ENCODE measurements around the gene CRABP1. TPM values are rescaled to one million over a fixed set of nuclear protein-coding genes. Genes with fewer than 3 reads are reported as not detected.

The CRABP1 gene
- total and polyA plus RNA-seq, 10 of the 15 experiments (the other 5 are each of a cell fraction or from before 2014, with no cell fraction given), result 0.21 to 0.41 TPM; not detected in 8

DNA sequence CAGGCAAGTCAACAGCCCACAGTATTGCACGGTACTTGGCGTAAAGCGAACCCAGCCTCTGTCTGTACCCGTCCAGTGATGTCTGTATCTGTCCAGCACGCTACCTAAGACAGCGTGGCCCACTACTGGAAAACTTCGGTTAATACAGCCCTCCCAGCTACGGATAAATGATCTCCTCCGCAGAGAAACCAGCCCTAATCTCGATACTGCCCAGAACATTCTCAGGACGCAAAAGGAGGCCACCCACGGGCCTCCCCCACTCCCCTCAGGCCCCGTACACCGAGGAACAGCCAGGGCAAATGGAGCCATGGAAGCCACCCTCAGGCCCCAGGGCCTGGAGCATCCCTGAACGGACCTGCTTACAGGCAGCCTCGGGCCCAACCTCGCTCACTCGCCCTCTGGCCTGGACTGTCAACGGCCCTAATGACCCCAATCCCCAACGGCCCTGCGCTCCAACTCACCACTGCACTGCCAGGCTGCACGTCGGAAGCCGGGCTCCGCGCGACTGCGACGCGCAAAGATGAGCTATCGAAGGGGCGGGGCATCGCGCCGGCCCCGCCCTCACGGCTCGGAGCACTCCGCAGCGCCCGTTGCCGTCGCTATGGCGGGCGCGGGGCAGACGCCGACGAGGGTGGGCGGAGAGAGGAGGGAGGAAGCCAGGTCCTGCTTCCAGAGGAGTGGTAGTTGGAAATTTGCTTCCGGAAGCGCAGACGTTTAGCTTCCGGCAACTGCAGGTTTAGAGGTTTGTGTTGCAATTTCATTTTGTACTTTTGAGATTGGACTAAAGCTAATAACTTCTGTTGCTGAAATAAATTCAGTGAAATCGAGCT, 40.8 kb upstream of the CRABP1 start, which contains the start of gene SKIC8 (continued):
- TF ChIP-seq, protein P1, sequence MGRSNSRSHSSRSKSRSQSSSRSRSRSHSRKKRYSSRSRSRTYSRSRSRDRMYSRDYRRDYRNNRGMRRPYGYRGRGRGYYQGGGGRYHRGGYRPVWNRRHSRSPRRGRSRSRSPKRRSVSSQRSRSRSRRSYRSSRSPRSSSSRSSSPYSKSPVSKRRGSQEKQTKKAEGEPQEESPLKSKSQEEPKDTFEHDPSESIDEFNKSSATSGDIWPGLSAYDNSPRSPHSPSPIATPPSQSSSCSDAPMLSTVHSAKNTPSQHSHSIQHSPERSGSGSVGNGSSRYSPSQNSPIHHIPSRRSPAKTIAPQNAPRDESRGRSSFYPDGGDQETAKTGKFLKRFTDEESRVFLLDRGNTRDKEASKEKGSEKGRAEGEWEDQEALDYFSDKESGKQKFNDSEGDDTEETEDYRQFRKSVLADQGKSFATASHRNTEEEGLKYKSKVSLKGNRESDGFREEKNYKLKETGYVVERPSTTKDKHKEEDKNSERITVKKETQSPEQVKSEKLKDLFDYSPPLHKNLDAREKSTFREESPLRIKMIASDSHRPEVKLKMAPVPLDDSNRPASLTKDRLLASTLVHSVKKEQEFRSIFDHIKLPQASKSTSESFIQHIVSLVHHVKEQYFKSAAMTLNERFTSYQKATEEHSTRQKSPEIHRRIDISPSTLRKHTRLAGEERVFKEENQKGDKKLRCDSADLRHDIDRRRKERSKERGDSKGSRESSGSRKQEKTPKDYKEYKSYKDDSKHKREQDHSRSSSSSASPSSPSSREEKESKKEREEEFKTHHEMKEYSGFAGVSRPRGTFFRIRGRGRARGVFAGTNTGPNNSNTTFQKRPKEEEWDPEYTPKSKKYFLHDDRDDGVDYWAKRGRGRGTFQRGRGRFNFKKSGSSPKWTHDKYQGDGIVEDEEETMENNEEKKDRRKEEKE (IDR thresholded peaks at IDR 0.05), result no peak
- TF ChIP-seq, protein P2, sequence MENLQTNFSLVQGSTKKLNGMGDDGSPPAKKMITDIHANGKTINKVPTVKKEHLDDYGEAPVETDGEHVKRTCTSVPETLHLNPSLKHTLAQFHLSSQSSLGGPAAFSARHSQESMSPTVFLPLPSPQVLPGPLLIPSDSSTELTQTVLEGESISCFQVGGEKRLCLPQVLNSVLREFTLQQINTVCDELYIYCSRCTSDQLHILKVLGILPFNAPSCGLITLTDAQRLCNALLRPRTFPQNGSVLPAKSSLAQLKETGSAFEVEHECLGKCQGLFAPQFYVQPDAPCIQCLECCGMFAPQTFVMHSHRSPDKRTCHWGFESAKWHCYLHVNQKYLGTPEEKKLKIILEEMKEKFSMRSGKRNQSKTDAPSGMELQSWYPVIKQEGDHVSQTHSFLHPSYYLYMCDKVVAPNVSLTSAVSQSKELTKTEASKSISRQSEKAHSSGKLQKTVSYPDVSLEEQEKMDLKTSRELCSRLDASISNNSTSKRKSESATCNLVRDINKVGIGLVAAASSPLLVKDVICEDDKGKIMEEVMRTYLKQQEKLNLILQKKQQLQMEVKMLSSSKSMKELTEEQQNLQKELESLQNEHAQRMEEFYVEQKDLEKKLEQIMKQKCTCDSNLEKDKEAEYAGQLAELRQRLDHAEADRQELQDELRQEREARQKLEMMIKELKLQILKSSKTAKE (IDR thresholded peaks at IDR 0.05; ENCODE audit: low read depth, poor library complexity, severe bottlenecking), result no peak
- peak; percentile 61; the same call in 1 of the 2 replicates for TF ChIP-seq CBFB (IDR thresholded peaks at IDR 0.05; ENCODE audit: low read depth)
- peak; percentile 32; the same call in 1 of the 2 replicates for TF ChIP-seq ASH2L (IDR thresholded peaks at IDR 0.05; ENCODE audit: borderline replicate concordance, low read depth)
- TF ChIP-seq, protein P3, sequence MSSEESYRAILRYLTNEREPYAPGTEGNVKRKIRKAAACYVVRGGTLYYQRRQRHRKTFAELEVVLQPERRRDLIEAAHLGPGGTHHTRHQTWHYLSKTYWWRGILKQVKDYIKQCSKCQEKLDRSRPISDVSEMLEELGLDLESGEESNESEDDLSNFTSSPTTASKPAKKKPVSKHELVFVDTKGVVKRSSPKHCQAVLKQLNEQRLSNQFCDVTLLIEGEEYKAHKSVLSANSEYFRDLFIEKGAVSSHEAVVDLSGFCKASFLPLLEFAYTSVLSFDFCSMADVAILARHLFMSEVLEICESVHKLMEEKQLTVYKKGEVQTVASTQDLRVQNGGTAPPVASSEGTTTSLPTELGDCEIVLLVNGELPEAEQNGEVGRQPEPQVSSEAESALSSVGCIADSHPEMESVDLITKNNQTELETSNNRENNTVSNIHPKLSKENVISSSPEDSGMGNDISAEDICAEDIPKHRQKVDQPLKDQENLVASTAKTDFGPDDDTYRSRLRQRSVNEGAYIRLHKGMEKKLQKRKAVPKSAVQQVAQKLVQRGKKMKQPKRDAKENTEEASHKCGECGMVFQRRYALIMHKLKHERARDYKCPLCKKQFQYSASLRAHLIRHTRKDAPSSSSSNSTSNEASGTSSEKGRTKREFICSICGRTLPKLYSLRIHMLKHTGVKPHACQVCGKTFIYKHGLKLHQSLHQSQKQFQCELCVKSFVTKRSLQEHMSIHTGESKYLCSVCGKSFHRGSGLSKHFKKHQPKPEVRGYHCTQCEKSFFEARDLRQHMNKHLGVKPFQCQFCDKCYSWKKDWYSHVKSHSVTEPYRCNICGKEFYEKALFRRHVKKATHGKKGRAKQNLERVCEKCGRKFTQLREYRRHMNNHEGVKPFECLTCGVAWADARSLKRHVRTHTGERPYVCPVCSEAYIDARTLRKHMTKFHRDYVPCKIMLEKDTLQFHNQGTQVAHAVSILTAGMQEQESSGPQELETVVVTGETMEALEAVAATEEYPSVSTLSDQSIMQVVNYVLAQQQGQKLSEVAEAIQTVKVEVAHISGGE (CRISPR knock-in tag; IDR thresholded peaks at IDR 0.05), result no peak
- no peak for TF ChIP-seq ZZZ3 (IDR thresholded peaks at IDR 0.05; ENCODE audit: control insufficient read depth, insufficient read length, low read depth)
- no peak for TF ChIP-seq MYC (IDR thresholded peaks at IDR 0.05; ENCODE audit: insufficient read depth, insufficient read length, insufficient replicate concordance, low read length, severe bottlenecking)
- no peak for TF ChIP-seq YBX1 (IDR thresholded peaks at IDR 0.05)
- TF ChIP-seq STAT3 (IDR thresholded peaks at IDR 0.05; ENCODE audit: low read depth, low read length), result no peak
- TF ChIP-seq, protein P4, sequence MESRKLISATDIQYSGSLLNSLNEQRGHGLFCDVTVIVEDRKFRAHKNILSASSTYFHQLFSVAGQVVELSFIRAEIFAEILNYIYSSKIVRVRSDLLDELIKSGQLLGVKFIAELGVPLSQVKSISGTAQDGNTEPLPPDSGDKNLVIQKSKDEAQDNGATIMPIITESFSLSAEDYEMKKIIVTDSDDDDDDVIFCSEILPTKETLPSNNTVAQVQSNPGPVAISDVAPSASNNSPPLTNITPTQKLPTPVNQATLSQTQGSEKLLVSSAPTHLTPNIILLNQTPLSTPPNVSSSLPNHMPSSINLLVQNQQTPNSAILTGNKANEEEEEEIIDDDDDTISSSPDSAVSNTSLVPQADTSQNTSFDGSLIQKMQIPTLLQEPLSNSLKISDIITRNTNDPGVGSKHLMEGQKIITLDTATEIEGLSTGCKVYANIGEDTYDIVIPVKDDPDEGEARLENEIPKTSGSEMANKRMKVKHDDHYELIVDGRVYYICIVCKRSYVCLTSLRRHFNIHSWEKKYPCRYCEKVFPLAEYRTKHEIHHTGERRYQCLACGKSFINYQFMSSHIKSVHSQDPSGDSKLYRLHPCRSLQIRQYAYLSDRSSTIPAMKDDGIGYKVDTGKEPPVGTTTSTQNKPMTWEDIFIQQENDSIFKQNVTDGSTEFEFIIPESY (IDR thresholded peaks at IDR 0.05), result no peak
- no peak for TF ChIP-seq TCF7 (IDR thresholded peaks at IDR 0.05; ENCODE audit: borderline replicate concordance)
- TF ChIP-seq SREBF1 (IDR thresholded peaks at IDR 0.05; ENCODE audit: low read length), result no peak
- no peak for TF ChIP-seq EP300 (IDR thresholded peaks at IDR 0.05; ENCODE audit: borderline replicate concordance in 1 of 2, control insufficient read depth in 1 of 2, low read depth in 2 of 2, low read length in 2 of 2)
- peak; percentile 81 for TF ChIP-seq PML (IDR thresholded peaks at IDR 0.05; ENCODE audit: low read length)
- TF ChIP-seq ZNF622 (IDR thresholded peaks at IDR 0.05), result no peak
- TF ChIP-seq CHD4 (IDR thresholded peaks at IDR 0.05), result no peak

Data from GM12878 (cell line).